GM12872 (cell line): ENCODE results near the gene COPE.

ENCODE experiments used
- CTCF ChIP-seq: IDR thresholded peaks from 3 replicates; pipeline ENCODE4 v1.5.1; 2011; ENCODE audit warnings: low read depth, mild to moderate bottlenecking, low read length, moderate library complexity; ENCODE audit not compliant: insufficient read depth

Gene COPE

GRCh38 chr19:18904334-18905057 lies 14.7 kb downstream of the COPE start:
- no peak for TF ChIP-seq CTCF

- no peak for TF ChIP-seq CTCF
These were observed 15.8 kb downstream of the COPE start for GRCh38 chr19:18903156-18904037.

- TF ChIP-seq CTCF = no peak
These were observed 17.7 kb downstream of the COPE start for GRCh38 chr19:18901491-18901890.

GRCh38 chr19:18900700-18901481 lies 18.3 kb downstream of the COPE start:
- TF ChIP-seq CTCF = no peak

GRCh38 chr19:18899624-18900560 lies 19.3 kb downstream of the COPE start:
- TF ChIP-seq CTCF = no peak

GRCh38 chr19:18898607-18899408 lies 20.4 kb downstream of the COPE start:
- no peak for TF ChIP-seq CTCF
